Subcutaneous abdominal adipose tissue (tissue), 5 donors: ENCODE measurements around the gene SERPINB6.

Experiments
- H3K27ac ChIP-seq: one replicate; pipeline ENCODE4 v1.7.0; 2013; ENCODE audit warnings: low read depth, mild to moderate bottlenecking, inconsistent platforms, low read length, moderate library complexity
- H3K27me3 ChIP-seq, 5 donors: one replicate each; pipeline ENCODE4 v1.7.0; 2013; ENCODE audit warnings: low read length in 5 of 5, inconsistent platforms in 1 of 5; ENCODE audit not compliant: control insufficient read depth in 5 of 5, insufficient read depth in 4 of 5
- H3K36me3 ChIP-seq, 5 donors: one replicate each; pipeline ENCODE4 v1.7.0; 2013; ENCODE audit warnings: low read length in 5 of 5; ENCODE audit not compliant: control insufficient read depth in 5 of 5, insufficient read depth in 5 of 5
- H3K4me1 ChIP-seq, 5 donors: one replicate each; pipeline ENCODE4 v1.7.0; 2013; ENCODE audit warnings: low read length in 5 of 5, mild to moderate bottlenecking in 3 of 5, moderate library complexity in 1 of 5; ENCODE audit not compliant: control insufficient read depth in 5 of 5, insufficient read depth in 5 of 5
- H3K4me3 ChIP-seq, 5 donors: one replicate each; pipeline ENCODE4 v1.7.0; 2013; ENCODE audit warnings: low read length in 5 of 5, low read depth in 1 of 5
- H3K9ac ChIP-seq, 5 donors: one replicate each; pipeline ENCODE4 v1.7.0; 2013; ENCODE audit warnings: low read length in 5 of 5, mild to moderate bottlenecking in 4 of 5, moderate library complexity in 3 of 5
- H3K9me3 ChIP-seq, 5 donors: one replicate each; pipeline ENCODE4 v1.7.0; 2013; ENCODE audit warnings: low read length in 5 of 5; ENCODE audit not compliant: control insufficient read depth in 5 of 5
- donor health status: healthy.
- donor health status: healthy.
- donor health status: healthy.
- donor health status: healthy.
- donor health status: healthy.

The SERPINB6 gene

DNA sequence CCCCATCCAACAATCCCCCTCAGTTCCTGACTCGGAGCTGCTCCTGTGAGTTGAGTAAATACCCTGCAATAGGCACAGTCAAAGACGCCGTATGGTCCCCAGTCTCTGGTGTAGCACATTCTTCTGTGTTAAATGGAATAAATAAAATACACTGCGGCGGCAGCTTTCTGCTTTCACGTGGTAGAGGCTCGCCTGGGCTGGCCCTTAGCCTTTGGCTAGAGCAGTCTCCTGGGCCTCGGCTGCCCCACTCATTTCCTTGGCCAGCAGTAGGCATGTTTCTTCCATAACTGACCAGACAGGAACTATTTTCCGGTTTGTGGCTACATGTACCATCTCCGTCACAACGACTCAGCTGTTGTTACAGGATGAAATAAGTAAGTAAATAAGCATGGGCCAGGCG lies 20.7 kb downstream of the SERPINB6 start:
- H3K36me3 ChIP-seq = peaks cover 4 to 50% (median 33%) of the 10 kb centered on the region in 5 donors
- H3K9me3 ChIP-seq = no peaks in the 10 kb centered on the region
- no peaks in the 10 kb centered on the region for H3K27me3 ChIP-seq
- no peak overlapping the region for H3K9ac ChIP-seq
- H3K27ac ChIP-seq = no peak overlapping the region
- no peak overlapping the region for H3K4me3 ChIP-seq
- peaks cover 0 to 12% (median 5%) of the 10 kb centered on the region in 5 donors for H3K4me1 ChIP-seq

DNA sequence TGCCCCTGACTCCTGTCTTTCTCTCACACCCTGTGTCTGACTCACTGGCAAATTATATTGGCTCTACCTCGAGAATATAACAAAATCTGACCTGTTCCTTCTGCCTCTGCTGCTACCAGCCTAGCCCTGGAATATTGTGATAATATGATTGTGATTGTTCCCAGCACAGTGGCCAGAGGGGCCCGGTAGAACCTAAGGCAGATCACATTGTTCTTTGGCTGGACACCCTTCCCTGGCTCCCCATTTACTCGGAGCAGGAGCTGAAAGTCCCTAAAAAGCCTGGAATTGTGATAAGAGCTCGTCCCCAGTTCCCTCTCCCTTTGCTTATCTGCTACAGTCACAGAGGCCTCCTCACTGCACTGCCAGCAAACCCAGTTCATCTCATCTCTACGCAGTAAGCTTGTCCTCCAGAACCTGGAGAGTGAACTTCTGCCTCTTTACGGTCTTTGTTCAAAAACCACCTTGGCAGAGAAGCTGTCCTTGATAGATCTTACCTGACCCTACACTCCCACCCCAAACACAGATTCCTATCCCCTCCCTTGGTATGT lies 21.8 kb downstream of the SERPINB6 start:
- H3K27me3 ChIP-seq = no peaks in the 10 kb centered on the region
- no peak overlapping the region for H3K27ac ChIP-seq
- H3K4me1 ChIP-seq = peaks cover 0 to 12% (median 5%) of the 10 kb centered on the region in 5 donors
- no peak overlapping the region for H3K4me3 ChIP-seq
- no peak overlapping the region for H3K9ac ChIP-seq
- no peaks in the 10 kb centered on the region for H3K9me3 ChIP-seq
- peaks cover 4 to 40% (median 33%) of the 10 kb centered on the region in 5 donors for H3K36me3 ChIP-seq

DNA sequence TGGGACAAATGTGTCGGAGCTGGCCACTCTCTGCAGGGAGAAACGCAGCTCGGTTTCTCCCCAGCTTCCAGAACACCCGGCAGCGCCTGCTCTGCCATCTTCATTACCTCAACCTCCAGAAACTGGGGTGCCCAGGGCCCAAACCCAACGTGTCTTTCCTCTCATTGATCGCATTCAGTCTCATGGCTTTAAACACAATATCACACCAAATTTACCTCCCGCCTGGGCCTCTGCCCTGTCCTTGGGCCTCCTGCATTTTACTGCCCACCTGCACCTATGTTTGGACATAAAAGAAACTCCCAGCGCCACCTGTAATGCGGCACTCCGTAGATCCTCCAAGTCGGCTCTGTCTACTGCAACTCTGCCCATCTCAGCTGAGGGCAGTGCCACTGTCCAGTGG lies 22.2 kb downstream of the SERPINB6 start:
- Histone ChIP-seq H3K36me3 (peaks cover 0 to 37% (median 29%) of the 10 kb centered on the region in 5 donors), H3K9me3 (no peaks in the 10 kb centered on the region), H3K4me1 (peaks cover 0 to 12% (median 5%) of the 10 kb centered on the region in 5 donors), H3K27me3 (no peaks in the 10 kb centered on the region), H3K27ac (no peak overlapping the region), H3K9ac (no peak overlapping the region), H3K4me3 (no peak overlapping the region)

DNA sequence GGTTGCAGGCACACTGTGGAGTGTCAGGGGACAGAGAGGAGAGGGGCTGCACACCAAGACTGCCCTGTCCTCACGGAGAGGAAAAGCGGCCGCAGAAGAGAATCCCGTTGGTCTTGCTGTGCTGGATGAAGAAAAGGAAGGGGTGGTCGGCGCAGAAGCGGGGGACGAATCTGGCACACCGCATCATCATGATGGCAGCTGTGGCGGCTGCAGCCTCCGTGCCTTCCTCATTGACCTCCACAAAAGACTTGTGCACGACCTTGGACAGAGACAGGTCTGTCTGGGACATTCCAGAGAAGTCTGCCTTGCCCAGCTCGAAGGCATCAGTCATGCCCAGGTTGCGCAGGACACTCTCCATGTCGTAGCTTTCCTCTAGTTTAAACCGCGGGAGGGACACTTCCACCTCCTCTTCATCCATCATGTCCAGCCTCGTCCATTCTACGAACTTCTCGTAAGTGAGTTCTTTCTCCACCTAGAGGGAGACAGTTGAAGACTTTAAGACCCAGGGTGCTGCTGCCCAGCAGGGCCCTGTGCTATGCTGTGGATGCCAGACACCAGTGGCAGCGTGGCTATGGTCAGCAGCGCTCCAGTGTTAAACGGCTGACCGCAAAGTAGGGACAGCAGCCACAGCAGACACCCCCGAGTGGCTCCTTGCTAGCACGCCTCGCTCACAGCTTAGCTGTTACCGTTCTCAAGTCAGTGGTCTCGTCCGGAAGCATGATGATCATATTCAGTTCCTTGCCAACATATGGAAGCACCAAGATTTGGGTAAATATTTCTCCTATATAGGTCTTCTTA lies 22.9 kb downstream of the SERPINB6 start:
- Histone ChIP-seq H3K27me3 (no peaks in the 10 kb centered on the region), H3K27ac (no peak overlapping the region), H3K4me1 (peaks cover 0 to 18% (median 7%) of the 10 kb centered on the region in 5 donors), H3K4me3 (no peak overlapping the region), H3K36me3 (peaks cover 0 to 37% (median 27%) of the 10 kb centered on the region in 5 donors), H3K9ac (no peak overlapping the region), H3K9me3 (no peaks in the 10 kb centered on the region)

DNA sequence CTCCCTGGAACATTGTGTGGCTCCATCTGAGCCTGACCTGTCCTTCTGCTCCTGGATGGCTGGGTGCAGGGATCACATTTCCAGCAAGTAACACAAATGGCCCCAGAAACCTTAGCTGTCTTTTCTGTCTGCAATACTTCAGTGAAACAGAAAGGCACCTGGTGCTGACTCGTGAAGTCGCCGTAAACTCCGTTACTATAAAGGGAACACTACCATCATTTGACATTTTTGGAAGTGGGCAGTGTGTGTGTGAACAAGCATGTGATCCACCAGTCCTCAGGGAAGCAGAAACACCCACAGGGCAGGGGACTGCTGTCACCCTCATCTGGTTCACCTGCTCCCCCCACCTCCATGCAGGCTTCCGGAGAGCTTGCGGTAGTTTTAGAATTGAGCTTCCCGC lies 23.9 kb downstream of the SERPINB6 start:
- H3K4me1 ChIP-seq = peaks cover 0 to 22% (median 6%) of the 10 kb centered on the region in 5 donors
- no peak overlapping the region for H3K27ac ChIP-seq
- no peak overlapping the region for H3K4me3 ChIP-seq
- no peak overlapping the region for H3K9ac ChIP-seq
- peaks cover 0 to 37% (median 27%) of the 10 kb centered on the region in 5 donors for H3K36me3 ChIP-seq
- no peaks in the 10 kb centered on the region for H3K27me3 ChIP-seq
- no peaks in the 10 kb centered on the region for H3K9me3 ChIP-seq

DNA sequence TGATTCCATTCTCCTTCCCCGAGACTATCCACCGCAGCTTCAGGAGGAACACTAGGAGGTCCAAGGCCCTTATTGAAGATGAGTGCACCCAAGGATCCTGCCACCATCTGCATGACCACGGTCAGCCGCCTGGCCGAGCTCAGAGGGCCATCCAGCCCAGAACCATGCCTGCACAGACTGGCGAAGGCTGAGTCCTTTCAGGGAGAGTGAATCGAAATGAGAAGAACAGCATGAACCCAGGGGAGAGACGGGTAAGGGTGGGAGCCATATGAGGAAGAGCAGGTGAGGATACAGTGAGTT lies 26.3 kb downstream of the SERPINB6 start:
- Histone ChIP-seq H3K27ac (no peak overlapping the region), H3K36me3 (peaks cover 0 to 32% (median 24%) of the 10 kb centered on the region in 5 donors), H3K9ac (no peak overlapping the region), H3K4me3 (no peak overlapping the region), H3K9me3 (no peaks in the 10 kb centered on the region), H3K27me3 (no peaks in the 10 kb centered on the region), H3K4me1 (peaks cover 0 to 15% (median 4%) of the 10 kb centered on the region in 5 donors)

DNA sequence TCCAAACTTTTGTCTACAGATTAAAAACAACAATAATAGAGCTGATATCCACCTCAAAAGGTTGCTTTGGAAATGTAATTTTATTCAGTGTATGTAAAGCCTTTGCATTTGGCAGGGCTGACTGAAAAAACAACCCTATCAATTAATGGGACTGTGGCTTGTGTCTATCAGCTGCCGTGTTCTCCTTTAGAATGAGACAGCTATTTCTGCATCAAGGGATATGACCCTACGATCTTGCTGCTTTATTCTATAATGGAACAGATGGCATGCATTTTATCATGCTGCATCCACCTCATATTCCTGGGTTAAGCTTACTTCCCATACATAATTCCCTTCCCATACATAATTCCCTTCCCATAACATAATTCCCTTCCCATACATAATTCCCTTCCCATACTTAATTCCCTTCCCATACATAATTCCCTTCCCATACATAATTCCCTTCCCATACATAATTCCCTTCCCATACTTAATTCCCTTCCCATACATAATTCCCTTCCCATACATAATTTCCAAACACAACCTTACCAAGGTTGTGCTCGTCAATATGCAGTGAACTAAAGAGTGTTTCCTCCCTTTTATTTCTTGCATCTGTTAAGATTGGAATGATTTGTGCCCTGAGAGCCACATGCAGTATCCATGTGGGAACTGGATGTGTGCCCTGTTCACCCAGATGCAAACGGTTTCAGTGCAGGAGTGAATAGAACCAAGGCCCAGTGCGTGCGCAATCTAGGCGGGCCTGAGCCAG lies 26.8 kb downstream of the SERPINB6 start:
- no peak overlapping the region for H3K4me3 ChIP-seq
- H3K36me3 ChIP-seq = peaks cover 0 to 27% (median 24%) of the 10 kb centered on the region in 5 donors
- no peaks in the 10 kb centered on the region for H3K27me3 ChIP-seq
- no peaks in the 10 kb centered on the region for H3K9me3 ChIP-seq
- H3K4me1 ChIP-seq = peaks cover 0 to 15% (median 4%) of the 10 kb centered on the region in 5 donors
- no peak overlapping the region for H3K27ac ChIP-seq
- no peak overlapping the region for H3K9ac ChIP-seq

- H3K4me3 ChIP-seq = peak overlapping the region in 2 of 5 donors; percentile 24 to 31
- no peak overlapping the region for H3K27ac ChIP-seq
- no peaks in the 10 kb centered on the region for H3K27me3 ChIP-seq
- H3K9me3 ChIP-seq = no peaks in the 10 kb centered on the region
- peaks cover 0 to 15% (median 4%) of the 10 kb centered on the region in 5 donors for H3K4me1 ChIP-seq
- no peak overlapping the region for H3K9ac ChIP-seq
- H3K36me3 ChIP-seq = peaks cover 0 to 18% (median 17%) of the 10 kb centered on the region in 5 donors
These were observed 27.8 kb downstream of the SERPINB6 start for GRCh38 chr6:2943564-2943955.

GRCh38 chr6:2942914-2943563 lies 28.3 kb downstream of the SERPINB6 start:
- Histone ChIP-seq H3K27ac (no peak overlapping the region), H3K4me3 (peak overlapping the region in 3 of 5 donors; percentile 14 to 31 (median 24)), H3K4me1 (peaks cover 0 to 15% (median 4%) of the 10 kb centered on the region in 5 donors), H3K27me3 (no peaks in the 10 kb centered on the region), H3K9me3 (no peaks in the 10 kb centered on the region), H3K9ac (no peak overlapping the region), H3K36me3 (peaks cover 0 to 13% (median 11%) of the 10 kb centered on the region in 5 donors)
